ENCODE measurements around the gene MATN4. TPM values are rescaled to one million over a fixed set of nuclear protein-coding genes. Genes with fewer than 3 reads are reported as not detected.
A peak's percentile ranks its signal among the peaks of the same experiment; 100 is the strongest.

Gene MATN4
- total RNA-seq, 1 donor from 2014 or later = not detected

GRCh38 chr20:45266977-45267376 is 41.1 kb downstream of the MATN4 start:
- intact Hi-C loops (cut with micrococcal nuclease) = no loop called here
- DNase-seq (no peak), ATAC-seq (no peak)

GRCh38 chr20:45263556-45264266 is 44.4 kb downstream of the MATN4 start:
- no peak for ATAC-seq
- intact Hi-C loops (cut with micrococcal nuclease) = no loop called here
- no peak for DNase-seq

GRCh38 chr20:45258664-45259063 is 49.4 kb downstream of the MATN4 start:
- no peak for DNase-seq
- ATAC-seq = no peak
- intact Hi-C loops (cut with micrococcal nuclease) = no loop called here

- no peak for ATAC-seq
- intact Hi-C loops (cut with micrococcal nuclease) = no loop called here
- DNase-seq = no peak
These were observed 49.8 kb downstream of the MATN4 start for GRCh38 chr20:45258259-45258658.

GRCh38 chr20:45257711-45258110 is 50.4 kb downstream of the MATN4 start:
- intact Hi-C loops (cut with micrococcal nuclease) = no loop called here
- DNase-seq = no peak
- no peak for ATAC-seq

- no peak for ATAC-seq
- intact Hi-C loops (cut with micrococcal nuclease) = no loop called here
- DNase-seq = no peak
These were observed 50.9 kb downstream of the MATN4 start for GRCh38 chr20:45257161-45257560.

- DNase-seq = no peak
- intact Hi-C loops (cut with micrococcal nuclease) = no loop called here
- ATAC-seq = peak; percentile 56
These were observed 53.5 kb downstream of the MATN4 start, which contains the start of gene SLPI for GRCh38 chr20:45254383-45255262. TSS of gene SLPI (minus strand) at chr20:45254564. CDS start at chr20:45254543, 21 bp downstream.

- intact Hi-C loops (cut with micrococcal nuclease) = no loop called here
- ATAC-seq (no peak), DNase-seq (no peak)
These were observed 54.8 kb downstream of the MATN4 start for GRCh38 chr20:45253261-45253660.

GRCh38 chr20:45251884-45252560 is 56.1 kb downstream of the MATN4 start:
- ATAC-seq (no peak), DNase-seq (no peak)
- intact Hi-C loops (cut with micrococcal nuclease) = no loop called here

- intact Hi-C loops (cut with micrococcal nuclease) = no loop called here
- no peak for ATAC-seq
- DNase-seq = no peak
These were observed 59.5 kb downstream of the MATN4 start for GRCh38 chr20:45248609-45249008.

GRCh38 chr20:45247865-45248264 is 60.2 kb downstream of the MATN4 start:
- intact Hi-C loops (cut with micrococcal nuclease) = no loop called here
- no peak for DNase-seq
- no peak for ATAC-seq

GRCh38 chr20:45246109-45246508 is 62.0 kb downstream of the MATN4 start:
- no peak for DNase-seq
- intact Hi-C loops (cut with micrococcal nuclease) = no loop called here
- ATAC-seq = no peak

Other genes starting within 250 kb of the MATN4 start
- gene KCNS1, start 207.2 kb downstream of the MATN4 start, total RNA-seq = not detected
- gene WFDC5, start 193.1 kb downstream of the MATN4 start, total RNA-seq = not detected
- not detected for gene WFDC12, start 183.8 kb downstream of the MATN4 start, total RNA-seq
- 1.5 TPM for gene PI3, start 133.4 kb downstream of the MATN4 start, total RNA-seq
- not detected for gene SEMG1, start 101.3 kb downstream of the MATN4 start, total RNA-seq
- gene SEMG2, start 86.9 kb downstream of the MATN4 start, total RNA-seq = not detected
- 21.9 TPM for gene SLPI, start 53.7 kb downstream of the MATN4 start, total RNA-seq
- gene RBPJL, start 1.5 kb downstream of the MATN4 start, total RNA-seq = not detected
- gene SDC4, start 40.1 kb upstream of the MATN4 start, total RNA-seq = 76.9 TPM
- 22.6 TPM for gene SYS1, start 54.9 kb upstream of the MATN4 start, total RNA-seq
- 2.1 TPM for gene TP53TG5, start 70.0 kb upstream of the MATN4 start, total RNA-seq
- gene DBNDD2, start 100.0 kb upstream of the MATN4 start, total RNA-seq = 339 TPM
- gene PIGT, start 107.8 kb upstream of the MATN4 start, total RNA-seq = 115 TPM
- gene WFDC2, start 161.5 kb upstream of the MATN4 start, total RNA-seq = 1.4 TPM
- gene SPINT3, start 207.3 kb upstream of the MATN4 start, total RNA-seq = not detected
- not detected for gene WFDC6, start 231.2 kb upstream of the MATN4 start, total RNA-seq
- gene EPPIN, start 239.1 kb upstream of the MATN4 start, total RNA-seq = not detected